GM19238 (cell line): ENCODE data around the gene RBL2.
"Not testable (repeated sequence)": the region's sequence is repeated elsewhere in the genome, so short reads cannot be mapped to it uniquely, and the experiment has no call there.

Source experiments
- DNase-seq: peaks from one replicate; pipeline ENCODE4 v3.0.0; 2011; ENCODE audit warnings: low spot score; ENCODE audit not compliant: insufficient read length

Gene RBL2

DNA sequence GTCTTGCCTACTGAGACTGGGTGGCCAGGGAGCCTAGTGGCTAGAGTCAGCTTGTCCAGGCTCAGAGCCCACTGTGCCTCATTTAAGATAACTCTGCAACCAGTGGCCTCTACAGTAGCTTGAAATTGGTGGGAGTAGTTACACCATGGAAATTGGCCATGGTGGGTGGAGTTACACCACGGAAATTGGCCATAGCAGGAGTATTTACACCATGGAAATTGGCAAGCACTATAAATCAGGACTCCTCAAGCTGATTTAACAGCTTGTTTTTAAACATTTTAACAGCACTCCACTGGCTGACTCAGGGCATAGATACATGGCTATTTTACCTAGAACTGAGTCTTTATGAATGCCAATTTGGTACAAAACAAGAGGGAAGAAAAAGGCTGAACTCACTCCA, 96.5 kb downstream of the RBL2 start:
- no peak for DNase-seq

DNA sequence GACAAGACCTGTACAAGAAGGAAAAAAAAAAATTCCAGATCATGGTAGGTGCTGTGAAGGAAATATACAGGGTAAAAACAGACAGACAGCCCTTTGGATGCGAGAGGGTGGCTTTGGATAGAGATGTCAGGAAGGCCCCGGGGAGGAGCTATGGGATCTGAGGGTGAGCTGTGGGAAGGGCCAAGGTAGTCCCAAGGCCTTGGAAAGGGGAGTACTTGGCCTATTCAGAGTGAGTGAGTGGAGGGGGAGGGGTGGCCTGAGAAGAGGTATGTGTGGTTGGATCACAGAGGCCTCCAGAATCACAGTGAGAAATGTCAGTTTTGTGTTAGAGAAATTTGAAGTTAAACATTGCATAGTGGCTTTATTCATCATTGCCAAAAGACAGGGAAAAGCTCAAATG, 99.9 kb downstream of the RBL2 start:
- no peak for DNase-seq

DNA sequence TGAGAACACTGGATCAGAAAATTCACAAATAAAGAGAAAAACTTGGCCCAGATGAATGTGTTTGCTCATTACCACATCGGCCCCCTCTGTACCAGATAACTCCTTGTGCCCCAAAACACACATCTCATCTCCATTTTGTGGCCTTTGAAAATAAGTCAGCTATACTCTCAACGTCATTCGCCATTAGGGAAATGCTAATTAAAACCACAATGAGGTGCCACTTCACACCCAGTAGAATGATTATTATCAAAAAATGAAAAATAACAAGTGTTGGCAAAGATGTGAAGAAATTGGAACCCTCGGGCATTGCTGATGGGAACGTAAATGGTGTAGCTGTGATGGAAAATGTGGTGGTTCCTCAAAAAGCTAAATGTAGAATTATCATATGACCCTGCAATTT, 103.4 kb downstream of the RBL2 start:
- DNase-seq = no peak

DNA sequence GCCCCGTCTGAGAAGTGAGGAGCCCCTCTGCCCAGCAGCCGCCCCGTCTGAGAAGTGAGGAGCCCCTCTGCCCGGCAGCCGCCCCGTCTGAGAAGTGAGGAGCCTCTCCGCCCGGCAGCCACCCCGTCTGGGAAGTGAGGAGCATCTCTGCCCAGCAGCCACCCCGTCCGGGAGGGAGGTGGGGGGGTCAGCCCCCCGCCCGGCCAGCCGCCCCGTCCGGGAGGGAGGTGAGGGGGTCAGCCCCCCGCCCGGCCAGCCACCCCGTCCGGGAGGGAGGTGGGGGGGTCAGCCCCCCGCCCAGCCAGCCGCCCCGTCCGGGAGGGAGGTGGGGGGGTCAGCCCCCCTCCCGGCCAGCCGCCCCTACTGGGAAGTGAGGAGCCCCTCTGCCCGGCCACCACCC, 105.1 kb downstream of the RBL2 start:
- DNase-seq = not testable (repeated sequence)

DNA sequence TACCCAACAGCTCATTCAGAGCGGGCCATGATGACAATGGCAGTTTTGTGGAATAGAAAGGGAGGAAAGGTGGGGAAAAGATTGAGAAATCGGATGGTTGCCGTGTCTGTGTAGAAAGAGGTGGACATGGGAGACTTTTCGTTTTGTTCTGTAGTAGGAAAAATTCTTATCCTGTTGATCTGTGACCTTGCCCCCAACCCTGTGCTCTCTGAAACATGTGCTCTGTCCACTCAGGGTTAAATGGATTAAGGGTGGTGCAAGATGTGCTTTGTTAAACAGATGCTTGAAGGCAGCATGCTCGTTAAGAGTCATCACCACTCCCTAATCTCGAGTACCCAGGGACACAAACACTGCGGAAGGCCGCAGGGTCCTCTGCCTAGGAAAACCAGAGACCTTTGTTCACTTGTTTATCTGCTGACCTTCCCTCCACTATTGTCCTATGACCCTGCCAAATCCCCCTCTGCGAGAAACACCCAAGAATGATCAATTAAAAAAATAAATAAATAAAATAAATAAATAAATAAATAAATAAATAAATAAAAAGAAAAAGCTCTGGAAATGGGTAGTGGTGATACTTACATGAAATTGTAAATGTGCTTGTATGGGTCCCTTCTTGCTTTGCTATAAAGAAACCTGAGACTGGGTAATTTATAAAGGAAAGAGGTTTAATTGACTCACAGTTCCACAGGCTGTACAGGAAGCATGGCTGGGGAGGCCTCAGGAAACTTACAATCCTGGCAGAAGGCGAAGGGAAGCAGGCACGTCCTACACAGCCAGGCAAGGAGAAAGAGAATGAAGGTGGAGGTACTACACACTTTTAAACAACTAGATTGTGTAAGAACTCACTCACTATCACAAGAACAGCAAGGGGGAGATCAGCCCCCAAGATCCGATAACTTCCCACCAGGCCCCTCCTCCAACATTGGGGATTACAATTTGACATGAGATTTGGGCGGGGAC, 105.8 kb downstream of the RBL2 start:
- not testable (repeated sequence) for DNase-seq
